IPS-20b (cell line): ENCODE data around the gene SEC16A.
A peak's percentile ranks its signal among the peaks of the same experiment; 100 is the strongest.

Source experiments
- H3K27ac ChIP-seq: one replicate; pipeline ENCODE4 v1.5.1; 2013; ENCODE audit warnings: low read length
- H3K27me3 ChIP-seq: 2 replicates; pipeline ENCODE4 v1.6.1; 2013; ENCODE audit warnings: mild to moderate bottlenecking, low read length, inconsistent platforms; ENCODE audit not compliant: insufficient read depth
- H3K36me3 ChIP-seq: 2 replicates; pipeline ENCODE4 v1.6.1; 2013; ENCODE audit warnings: low read depth, mild to moderate bottlenecking, inconsistent platforms, low read length, moderate library complexity; ENCODE audit not compliant: insufficient read depth
- H3K4me1 ChIP-seq: 2 replicates; pipeline ENCODE4 v1.6.1; 2013; ENCODE audit warnings: mild to moderate bottlenecking, control low read depth, inconsistent platforms, low read length, moderate library complexity; ENCODE audit not compliant: insufficient read depth
- H3K4me3 ChIP-seq: 2 replicates; pipeline ENCODE4 v1.5.1; 2013; ENCODE audit warnings: mild to moderate bottlenecking, low read length, inconsistent platforms
- H3K9ac ChIP-seq: 2 replicates; pipeline ENCODE4 v1.6.1; 2013; ENCODE audit warnings: low read depth, mild to moderate bottlenecking, inconsistent platforms, low read length, moderate library complexity
- H3K9me3 ChIP-seq: 2 replicates; pipeline ENCODE4 v1.6.1; 2013; ENCODE audit warnings: mild to moderate bottlenecking, low read depth, low read length, inconsistent platforms; ENCODE audit not compliant: insufficient read depth

The SEC16A gene

GRCh38 chr9:136482793-136483588 lies at the start of gene SEC16A:
Gene SEC16A (minus strand): TSS chr9:136483040. CDS start chr9:136477615, 5,425 bp downstream.
- Histone ChIP-seq H3K27me3 (no peaks in the 10 kb centered on the region), H3K4me3 (peak within 1 kb of the TSS; percentile 98), H3K4me1 (peaks cover 6% of the 10 kb centered on the region; the same call in 1 of the 2 replicates), H3K9me3 (no peaks in the 10 kb centered on the region), H3K27ac (peak within 1 kb of the TSS; percentile 99), H3K9ac (peak within 1 kb of the TSS; percentile 99), H3K36me3 (peaks cover 21% of the 10 kb centered on the region)

GRCh38 chr9:136531904-136532798 lies 49.3 kb upstream of the SEC16A start:
- no peaks in the 10 kb centered on the region for H3K27me3 ChIP-seq
- peaks cover 4% of the 10 kb centered on the region; the same call in 1 of the 2 replicates for H3K4me1 ChIP-seq
- H3K4me3 ChIP-seq = no peak overlapping the region

GRCh38 chr9:136531186-136531903 lies 48.5 kb upstream of the SEC16A start:
- Histone ChIP-seq H3K9ac (no peak overlapping the region), H3K27me3 (no peaks in the 10 kb centered on the region), H3K4me1 (peaks cover 4% of the 10 kb centered on the region; the same call in 1 of the 2 replicates), H3K9me3 (no peaks in the 10 kb centered on the region), H3K27ac (no peak overlapping the region), H3K4me3 (no peak overlapping the region), H3K36me3 (peaks cover 11% of the 10 kb centered on the region)

More at GRCh38 chr9:136531904-136532798, 49.3 kb upstream of the SEC16A start:
- Histone ChIP-seq H3K27ac (no peak overlapping the region), H3K9me3 (no peaks in the 10 kb centered on the region), H3K36me3 (peaks cover 11% of the 10 kb centered on the region), H3K9ac (no peak overlapping the region)

GRCh38 chr9:136530461-136531089 lies 47.7 kb upstream of the SEC16A start:
- Histone ChIP-seq H3K4me1 (peaks cover 4% of the 10 kb centered on the region; the same call in 1 of the 2 replicates), H3K4me3 (no peak overlapping the region), H3K27ac (no peak overlapping the region), H3K9me3 (no peaks in the 10 kb centered on the region), H3K9ac (no peak overlapping the region; the same call in 1 of the 2 replicates), H3K27me3 (no peaks in the 10 kb centered on the region), H3K36me3 (peaks cover 11% of the 10 kb centered on the region)

GRCh38 chr9:136529516-136530460 lies 46.9 kb upstream of the SEC16A start:
- H3K4me1 ChIP-seq = peaks cover 4% of the 10 kb centered on the region; the same call in 1 of the 2 replicates

GRCh38 chr9:136528716-136529341 lies 46.0 kb upstream of the SEC16A start:
- Histone ChIP-seq H3K27ac (no peak overlapping the region), H3K27me3 (no peaks in the 10 kb centered on the region), H3K9ac (no peak overlapping the region), H3K36me3 (peaks cover 4% of the 10 kb centered on the region), H3K4me1 (peaks cover 4% of the 10 kb centered on the region; the same call in 1 of the 2 replicates), H3K4me3 (no peak overlapping the region), H3K9me3 (no peaks in the 10 kb centered on the region)

More at GRCh38 chr9:136529516-136530460, 46.9 kb upstream of the SEC16A start:
- H3K27ac ChIP-seq = no peak overlapping the region
- no peak overlapping the region; the same call in 1 of the 2 replicates for H3K9ac ChIP-seq
- H3K27me3 ChIP-seq = no peaks in the 10 kb centered on the region
- no peak overlapping the region for H3K4me3 ChIP-seq
- no peaks in the 10 kb centered on the region for H3K9me3 ChIP-seq
- H3K36me3 ChIP-seq = peaks cover 11% of the 10 kb centered on the region

GRCh38 chr9:136527721-136528710 lies 45.2 kb upstream of the SEC16A start:
- Histone ChIP-seq H3K27ac (no peak overlapping the region), H3K9me3 (no peaks in the 10 kb centered on the region), H3K9ac (no peak overlapping the region), H3K36me3 (no peaks in the 10 kb centered on the region), H3K4me3 (no peak overlapping the region), H3K4me1 (peaks cover 4% of the 10 kb centered on the region; the same call in 1 of the 2 replicates), H3K27me3 (no peaks in the 10 kb centered on the region)

- H3K9ac ChIP-seq = no peak overlapping the region
- no peaks in the 10 kb centered on the region for H3K9me3 ChIP-seq
- H3K36me3 ChIP-seq = no peaks in the 10 kb centered on the region
- H3K27me3 ChIP-seq = no peaks in the 10 kb centered on the region
- H3K4me3 ChIP-seq = no peak overlapping the region
- no peak overlapping the region for H3K27ac ChIP-seq
- H3K4me1 ChIP-seq = peaks cover 4% of the 10 kb centered on the region; the same call in 1 of the 2 replicates
Observed at GRCh38 chr9:136527131-136527530, 44.3 kb upstream of the SEC16A start.

- H3K4me3 ChIP-seq = no peak overlapping the region
- H3K9me3 ChIP-seq = no peaks in the 10 kb centered on the region
- no peaks in the 10 kb centered on the region for H3K27me3 ChIP-seq
- no peaks in the 10 kb centered on the region for H3K36me3 ChIP-seq
- no peak overlapping the region for H3K27ac ChIP-seq
- H3K9ac ChIP-seq = no peak overlapping the region
- peaks cover 4% of the 10 kb centered on the region; the same call in 1 of the 2 replicates for H3K4me1 ChIP-seq
Observed at GRCh38 chr9:136526625-136527066, 43.8 kb upstream of the SEC16A start.
